ENCODE results near the gene PTPRN2. TPM values are rescaled to one million over a fixed set of nuclear protein-coding genes. Genes with fewer than 3 reads are reported as not detected.

PTPRN2 gene
- total RNA-seq, 8 experiments from 2014 or later, result 0.10 to 19.7 (median 10.8) TPM; not detected in 1

DNA sequence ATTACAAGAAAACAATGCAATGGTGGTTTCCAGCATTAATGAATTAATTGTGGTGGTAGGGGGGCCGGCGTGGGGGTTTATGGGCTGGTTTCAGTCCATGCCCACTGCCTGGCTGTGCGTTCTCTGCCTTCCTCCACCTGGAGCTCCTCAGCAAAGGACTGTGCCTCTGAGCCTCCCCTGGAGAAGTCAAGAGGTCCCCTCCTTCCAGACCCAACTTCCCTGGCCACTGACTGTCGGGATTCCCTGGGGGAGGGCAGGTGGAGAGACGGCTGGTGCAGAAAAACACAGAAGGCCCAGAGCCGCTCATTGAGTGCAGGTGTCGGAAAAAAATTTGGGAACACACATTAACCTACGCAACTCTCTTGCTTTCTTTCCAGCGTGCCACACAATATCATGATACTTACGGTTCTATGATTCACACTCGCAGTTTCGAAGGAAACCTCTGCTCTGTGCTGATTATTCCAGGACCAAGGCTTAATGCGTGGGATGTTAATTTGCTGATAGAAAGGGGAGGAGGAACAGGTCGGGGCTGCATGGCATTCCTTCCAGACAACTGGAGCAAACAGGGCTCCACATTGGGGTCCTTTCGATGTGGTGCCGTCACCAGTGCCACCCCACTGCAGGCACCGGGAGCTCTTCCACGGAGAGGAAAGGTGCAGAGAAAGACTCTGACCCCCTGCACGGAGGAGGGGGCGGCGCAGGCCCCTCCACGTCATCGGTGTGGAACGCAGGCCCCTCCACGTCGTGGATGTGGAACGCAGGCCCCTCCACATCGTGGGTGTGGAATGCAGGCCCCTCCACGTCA, 744.1 kb downstream of the PTPRN2 start:
- 17 to 93% (median 62%) methylated on average over 1 to 17 of the region's 29 CpGs; no CpG with 5 or more reads in 1 of the 10 experiments for WGBS, 10 experiments
- no peak overlapping the region for H3K4me3 ChIP-seq
- in situ Hi-C loops (cut with MboI; ENCODE audit: low pct_unique_long_range_greater_than_20kb in 2 of 9, low sequenced_read_pairs in 9 of 9, unreplicated experiment in 9 of 9), result no loop called here
- peaks cover 8 to 32% of the 10 kb centered on the region in 2 donors for H3K4me1 ChIP-seq (replicated peaks in 1 of 2)
- no peak for ATAC-seq (replicated peaks in 6 of 8)
- H3K27ac ChIP-seq, result no peak overlapping the region

DNA sequence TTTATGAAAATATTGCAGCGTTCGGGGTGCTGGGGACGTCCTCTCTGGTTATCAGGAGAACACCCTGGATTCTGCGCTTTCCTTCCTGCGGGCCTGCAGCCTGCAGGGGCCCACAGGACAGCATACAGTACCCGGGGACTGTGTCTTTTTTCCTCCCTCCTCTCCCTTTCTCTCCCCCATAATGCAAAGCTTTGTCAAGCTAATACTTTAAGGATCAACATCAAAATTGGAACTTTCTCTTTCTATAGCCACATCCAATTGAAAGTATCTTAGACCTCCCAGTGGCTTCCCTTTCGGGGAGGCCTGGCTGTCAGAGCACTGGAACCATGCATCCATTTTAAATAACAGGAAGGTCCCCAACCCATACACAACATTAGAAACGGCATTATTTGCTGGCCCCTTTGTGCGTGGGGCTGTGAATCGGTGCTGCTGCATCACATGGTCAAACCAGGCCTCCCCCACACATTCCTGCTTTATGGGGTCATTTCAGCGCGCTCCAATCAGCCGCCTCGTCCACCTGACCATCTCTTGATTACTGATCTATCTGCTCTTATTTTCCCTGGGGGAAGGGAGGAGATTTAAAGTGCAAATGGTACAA, 745.8 kb downstream of the PTPRN2 start:
- ATAC-seq (replicated peaks in 6 of 8), result peak in 4 of 8 experiments; percentile 76 to 86 (median 82)
- WGBS, 10 experiments, result 0 to 75% (median 42%) methylated on average over 2 to 12 of the region's 14 CpGs; no CpG with 5 or more reads in 1 of the 10 experiments
- Histone ChIP-seq H3K4me3 (no peak overlapping the region), H3K27ac (peak overlapping the region; percentile 81 to 84), H3K4me1 (replicated peaks in 1 of 2) (peaks cover 8 to 32% of the 10 kb centered on the region in 2 donors)
- in situ Hi-C loops (cut with MboI; ENCODE audit: low pct_unique_long_range_greater_than_20kb in 2 of 9, low sequenced_read_pairs in 9 of 9, unreplicated experiment in 9 of 9), result no loop called here

DNA sequence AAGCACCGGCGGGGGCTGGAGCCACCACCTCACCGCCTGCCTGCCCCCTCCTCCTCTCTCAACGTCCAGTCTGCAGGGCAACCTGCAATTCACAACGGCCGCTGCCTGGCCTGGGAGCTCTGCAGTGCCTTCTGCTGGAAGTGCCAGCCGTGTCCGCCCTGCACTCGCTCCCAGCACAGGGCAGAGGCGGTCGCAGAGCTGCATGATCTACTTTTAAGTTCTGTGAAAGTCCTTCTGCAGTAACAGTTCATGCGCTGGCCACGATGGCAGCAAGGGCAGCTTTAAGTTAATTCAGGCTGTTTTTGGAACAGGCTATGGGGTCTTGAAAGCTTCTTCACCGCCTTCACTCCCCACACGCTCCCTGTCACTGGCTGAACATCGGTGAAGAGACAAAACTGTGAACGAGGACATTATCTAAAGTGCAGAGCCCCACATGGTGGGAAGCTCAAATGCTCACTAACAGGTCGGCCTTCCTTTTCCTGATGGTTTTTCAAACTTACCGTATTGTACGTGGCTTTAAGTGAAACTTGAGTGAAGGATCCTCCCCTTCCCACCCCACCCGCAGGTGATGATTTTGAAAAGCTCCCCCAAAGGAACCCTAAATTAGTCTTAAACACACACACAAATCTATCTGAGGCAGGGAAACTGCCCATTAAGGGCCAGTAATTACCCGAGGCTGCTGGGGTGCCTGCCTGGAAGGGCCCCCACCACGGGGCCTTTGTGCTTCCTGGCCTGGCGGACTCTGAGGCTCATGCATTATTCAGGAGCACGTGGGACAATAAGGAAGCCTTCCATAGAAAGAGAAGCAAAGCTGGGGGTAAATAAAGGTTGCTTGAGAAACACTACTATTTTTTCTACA, 746.5 kb downstream of the PTPRN2 start:
- H3K4me1 ChIP-seq (replicated peaks in 1 of 2), result peaks cover 8 to 32% of the 10 kb centered on the region in 2 donors
- 0 to 71% (median 31%) methylated on average over 1 to 9 of the region's 25 CpGs; no CpG with 5 or more reads in 2 of the 10 experiments for WGBS, 10 experiments
- no peak overlapping the region for H3K4me3 ChIP-seq
- H3K27ac ChIP-seq, result peak overlapping the region; percentile 81 to 84
- ATAC-seq (replicated peaks in 6 of 8), result peak in 4 of 8 experiments; percentile 71 to 78 (median 76)
- in situ Hi-C loops (cut with MboI; ENCODE audit: low pct_unique_long_range_greater_than_20kb in 2 of 9, low sequenced_read_pairs in 9 of 9, unreplicated experiment in 9 of 9), result no loop called here

DNA sequence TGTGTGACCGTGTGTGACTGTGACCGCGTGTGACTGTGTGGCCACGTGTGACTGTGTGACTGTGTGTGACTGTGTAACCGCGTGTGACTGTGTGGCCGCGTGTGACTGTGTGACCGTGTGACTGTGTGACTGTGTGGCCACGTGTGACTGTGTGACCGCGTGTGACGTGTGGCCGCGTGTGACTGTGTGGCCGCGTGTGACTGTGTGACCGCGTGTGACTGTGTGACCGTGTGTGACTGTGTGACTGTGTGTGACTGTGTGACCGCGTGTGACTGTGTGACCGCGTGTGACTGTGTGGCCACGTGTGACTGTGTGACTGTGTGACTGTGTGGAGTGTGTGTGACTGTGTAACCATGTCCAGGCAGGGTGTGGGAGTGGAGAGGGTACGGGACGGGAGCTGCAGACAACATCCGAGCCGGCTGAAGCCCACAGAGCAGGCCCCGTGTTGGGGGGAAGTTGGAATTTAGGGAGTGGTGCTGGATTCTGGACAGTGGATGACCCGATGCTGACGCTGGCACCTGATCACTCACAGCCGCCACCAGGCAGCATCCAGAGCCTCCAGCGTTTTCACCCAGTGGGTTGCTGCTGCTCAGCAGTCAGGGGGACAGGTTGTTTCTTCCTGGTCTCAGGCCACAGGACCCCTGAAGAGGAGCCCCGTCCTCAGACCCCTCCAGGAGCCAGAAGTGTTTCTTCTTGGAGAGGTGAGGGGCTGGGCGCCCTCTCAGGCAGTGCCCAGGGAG, 747.3 kb downstream of the PTPRN2 start:
- 60 to 100% (median 88%) methylated on average over 1 to 13 of the region's 36 CpGs; no CpG with 5 or more reads in 2 of the 10 experiments for WGBS, 10 experiments
- ATAC-seq (replicated peaks in 6 of 8), result no peak
- peaks cover 8 to 36% of the 10 kb centered on the region in 2 donors for H3K4me1 ChIP-seq (replicated peaks in 1 of 2)
- no peak overlapping the region for H3K4me3 ChIP-seq
- in situ Hi-C loops (cut with MboI; ENCODE audit: low pct_unique_long_range_greater_than_20kb in 2 of 9, low sequenced_read_pairs in 9 of 9, unreplicated experiment in 9 of 9), result no loop called here
- H3K27ac ChIP-seq, result peak overlapping the region in 1 of 2 donors; percentile 84

DNA sequence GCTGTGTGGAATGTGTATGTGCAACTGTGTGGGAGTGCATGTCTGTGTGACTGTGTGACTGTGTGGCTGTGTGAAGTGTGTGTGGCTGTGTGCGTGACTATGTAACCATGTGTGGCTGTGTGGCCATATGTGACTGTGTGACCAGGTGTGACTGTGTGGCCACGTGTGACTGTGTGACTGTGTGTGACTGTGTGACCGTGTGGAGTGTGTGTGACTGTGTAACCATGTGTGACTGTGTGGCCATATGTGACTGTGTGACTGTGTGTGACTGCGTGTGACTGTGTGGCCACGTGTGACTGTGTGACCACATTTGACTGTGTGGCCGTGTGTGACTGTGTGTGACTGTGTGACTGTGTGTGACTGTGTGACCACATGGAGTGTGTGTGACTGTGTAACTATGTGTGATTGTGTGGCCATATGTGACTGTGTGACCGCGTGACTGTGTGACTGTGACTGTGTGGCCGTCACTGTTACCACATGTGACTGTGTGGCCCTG, 747.9 kb downstream of the PTPRN2 start:
- peaks cover 8 to 42% of the 10 kb centered on the region in 2 donors for H3K4me1 ChIP-seq (replicated peaks in 1 of 2)
- H3K27ac ChIP-seq, result no peak overlapping the region
- 14 to 100% (median 75%) methylated on average over 1 to 4 of the region's 9 CpGs; no CpG with 5 or more reads in 5 of the 10 experiments for WGBS, 10 experiments
- in situ Hi-C loops (cut with MboI; ENCODE audit: low pct_unique_long_range_greater_than_20kb in 2 of 9, low sequenced_read_pairs in 9 of 9, unreplicated experiment in 9 of 9), result no loop called here
- ATAC-seq (replicated peaks in 6 of 8), result no peak
- H3K4me3 ChIP-seq, result no peak overlapping the region

DNA sequence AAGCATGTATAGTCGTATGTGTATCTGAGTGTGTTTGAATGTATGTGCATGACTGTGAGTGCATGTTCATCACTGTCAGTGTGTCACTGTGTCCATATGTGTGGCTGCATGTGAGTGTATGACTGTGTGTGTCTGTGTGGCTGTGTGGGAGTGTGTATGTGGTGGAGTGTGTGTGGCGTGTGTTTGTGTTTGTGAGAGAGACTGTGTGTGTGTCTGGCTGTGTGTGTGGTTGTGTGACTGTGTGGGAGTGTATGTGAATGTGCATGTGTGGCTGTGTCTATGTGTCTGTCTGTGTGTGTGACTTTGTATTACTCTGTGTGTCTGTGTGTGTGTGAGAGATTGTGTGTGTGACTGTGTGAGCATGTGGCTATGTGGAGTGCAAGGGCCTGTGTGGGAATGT, 748.4 kb downstream of the PTPRN2 start:
- Histone ChIP-seq H3K27ac (no peak overlapping the region), H3K4me3 (no peak overlapping the region), H3K4me1 (replicated peaks in 1 of 2) (peaks cover 8 to 45% of the 10 kb centered on the region in 2 donors)
- in situ Hi-C loops (cut with MboI; ENCODE audit: low pct_unique_long_range_greater_than_20kb in 2 of 9, low sequenced_read_pairs in 9 of 9, unreplicated experiment in 9 of 9), result no loop called here
- WGBS, 10 experiments, result 0 to 80% (median 69%) methylated on average over 1 to 2 of the region's 2 CpGs; no CpG with 5 or more reads in 6 of the 10 experiments
- ATAC-seq (replicated peaks in 6 of 8), result no peak

DNA sequence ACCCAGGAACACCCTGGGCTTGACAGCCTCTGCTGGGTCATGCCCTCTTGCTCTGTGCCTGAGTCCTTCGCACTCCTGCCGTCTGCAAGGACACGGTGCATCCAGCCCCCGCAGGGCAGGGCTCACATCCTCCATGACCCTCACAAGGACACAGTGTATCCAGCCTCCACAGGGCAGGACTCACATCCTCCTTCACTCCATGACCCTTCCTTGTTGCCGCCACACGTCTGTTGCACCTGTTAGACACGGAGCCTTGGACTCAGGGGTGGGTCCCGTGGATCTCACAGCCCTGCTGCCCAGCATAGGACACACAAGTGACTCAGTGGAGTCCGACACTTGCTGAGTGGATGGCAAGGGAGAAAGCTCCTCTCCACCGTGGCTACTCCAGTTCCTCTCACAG, 750.1 kb downstream of the PTPRN2 start:
- in situ Hi-C loops (cut with MboI; ENCODE audit: low pct_unique_long_range_greater_than_20kb in 2 of 9, low sequenced_read_pairs in 9 of 9, unreplicated experiment in 9 of 9), result no loop called here
- WGBS, 10 experiments, result 20 to 100% (median 47%) methylated on average over 1 to 3 of the region's 10 CpGs; no CpG with 5 or more reads in 7 of the 10 experiments
- Histone ChIP-seq H3K4me3 (no peak overlapping the region), H3K27ac (no peak overlapping the region), H3K4me1 (replicated peaks in 1 of 2) (peaks cover 8 to 36% of the 10 kb centered on the region in 2 donors)
- ATAC-seq (replicated peaks in 6 of 8), result no peak

DNA sequence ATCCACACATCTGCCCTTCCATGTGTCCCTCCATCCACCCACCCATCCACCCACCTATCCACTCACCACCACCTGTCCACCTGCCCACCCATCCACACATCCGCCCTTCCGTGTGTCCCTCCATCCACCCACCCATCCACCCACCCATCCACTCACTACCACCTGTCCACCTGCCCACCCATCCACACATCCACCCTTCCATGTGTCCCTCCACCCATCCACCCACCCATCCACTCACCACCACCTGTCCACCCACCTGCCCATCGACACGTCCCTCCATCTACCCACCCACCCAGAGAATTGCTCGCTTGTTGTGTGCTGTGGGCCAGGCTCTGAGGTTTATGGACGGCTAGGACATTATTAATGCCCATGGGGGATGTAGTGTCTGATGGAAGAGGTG, 750.6 kb downstream of the PTPRN2 start:
- no peak overlapping the region for H3K4me3 ChIP-seq
- H3K27ac ChIP-seq, result no peak overlapping the region
- in situ Hi-C loops (cut with MboI; ENCODE audit: low pct_unique_long_range_greater_than_20kb in 2 of 9, low sequenced_read_pairs in 9 of 9, unreplicated experiment in 9 of 9), result no loop called here
- H3K4me1 ChIP-seq (replicated peaks in 1 of 2), result peaks cover 4 to 31% of the 10 kb centered on the region in 2 donors
- WGBS, 10 experiments, result no CpG with 5 or more reads among the region's 6 CpGs
- no peak for ATAC-seq (replicated peaks in 6 of 8)

DNA sequence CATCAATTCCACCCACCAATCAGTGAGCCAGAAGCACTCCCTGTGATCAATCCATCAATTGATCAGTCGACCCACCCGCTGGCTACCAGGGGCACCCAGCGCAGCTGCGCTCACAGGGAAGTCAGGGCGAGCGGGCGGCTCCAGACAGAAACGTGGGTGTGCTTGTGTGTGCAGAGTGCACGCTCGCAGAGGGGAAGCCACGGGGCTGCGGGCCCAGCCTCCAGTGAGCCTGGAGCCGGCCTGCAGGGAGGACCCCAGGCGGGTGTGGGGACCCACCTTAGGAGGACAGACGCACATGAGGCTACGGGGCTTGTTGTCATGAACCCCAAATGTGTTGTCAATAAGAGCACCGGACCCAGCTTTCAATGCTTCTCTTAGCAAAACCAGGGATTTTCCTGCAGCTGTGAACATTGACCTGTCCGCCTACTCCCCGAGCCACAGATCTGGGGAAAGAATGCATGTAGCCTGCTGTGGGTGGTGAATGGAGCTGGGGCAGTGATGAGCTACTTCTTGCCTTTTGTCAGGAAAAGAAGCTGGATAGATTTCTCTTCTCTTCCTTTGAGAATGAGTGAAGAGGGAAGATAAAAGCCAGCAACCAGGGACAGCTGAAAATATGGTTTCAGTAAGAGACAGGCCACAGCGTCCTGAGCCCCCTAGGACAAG, 753.0 kb downstream of the PTPRN2 start:
- Histone ChIP-seq H3K27ac (peak overlapping the region in 1 of 2 donors; percentile 50), H3K4me1 (replicated peaks in 1 of 2) (peaks cover 0 to 13% of the 10 kb centered on the region in 2 donors), H3K4me3 (no peak overlapping the region)
- in situ Hi-C loops (cut with MboI; ENCODE audit: low pct_unique_long_range_greater_than_20kb in 2 of 9, low sequenced_read_pairs in 9 of 9, unreplicated experiment in 9 of 9), result no loop called here
- ATAC-seq (replicated peaks in 6 of 8), result peak in 1 of 8 experiments; percentile 41
- 0 to 80% (median 42%) methylated on average over 1 to 6 of the region's 20 CpGs; no CpG with 5 or more reads in 4 of the 10 experiments for WGBS, 10 experiments

DNA sequence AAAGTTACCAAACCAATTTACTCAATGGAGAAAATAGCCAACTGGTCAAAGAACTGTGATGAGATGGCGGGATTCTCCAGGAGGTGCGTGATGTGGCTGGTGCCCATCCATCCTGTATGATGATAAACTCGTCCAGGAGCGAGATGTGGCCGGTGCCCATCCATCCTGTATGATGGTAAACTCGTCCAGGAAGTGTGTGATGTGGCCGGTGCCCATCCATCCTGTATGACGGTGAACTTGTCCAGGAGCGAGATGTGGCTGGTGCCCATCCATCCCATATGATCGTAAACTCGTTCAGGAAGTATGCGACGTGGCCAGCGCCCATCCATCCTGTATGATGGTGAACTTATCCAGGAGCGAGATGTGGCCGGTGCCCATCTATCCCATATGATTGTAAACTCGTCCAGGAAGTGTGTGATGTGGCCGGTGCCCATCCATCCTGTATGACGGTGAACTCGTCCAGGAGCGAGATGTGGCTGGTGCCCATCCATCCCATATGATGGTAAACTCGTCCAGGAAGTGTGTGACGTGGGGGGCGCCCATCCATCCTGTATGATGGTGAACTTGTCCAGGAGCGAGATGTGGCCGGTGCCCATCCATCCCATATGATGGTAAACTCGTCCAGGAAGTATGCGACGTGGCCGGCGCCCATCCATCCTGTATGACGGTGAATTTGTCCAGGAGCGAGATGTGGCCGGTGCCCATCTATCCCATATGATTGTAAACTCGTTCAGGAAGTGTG, 754.6 kb downstream of the PTPRN2 start:
- no peak overlapping the region for H3K4me3 ChIP-seq
- no peak for ATAC-seq (replicated peaks in 6 of 8)
- WGBS, 10 experiments, result 20 to 98% (median 46%) methylated on average over 1 to 11 of the region's 35 CpGs; no CpG with 5 or more reads in 3 of the 10 experiments
- peaks cover 0 to 13% of the 10 kb centered on the region in 2 donors for H3K4me1 ChIP-seq (replicated peaks in 1 of 2)
- in situ Hi-C loops (cut with MboI; ENCODE audit: low pct_unique_long_range_greater_than_20kb in 2 of 9, low sequenced_read_pairs in 9 of 9, unreplicated experiment in 9 of 9), result no loop called here
- no peak overlapping the region for H3K27ac ChIP-seq

DNA sequence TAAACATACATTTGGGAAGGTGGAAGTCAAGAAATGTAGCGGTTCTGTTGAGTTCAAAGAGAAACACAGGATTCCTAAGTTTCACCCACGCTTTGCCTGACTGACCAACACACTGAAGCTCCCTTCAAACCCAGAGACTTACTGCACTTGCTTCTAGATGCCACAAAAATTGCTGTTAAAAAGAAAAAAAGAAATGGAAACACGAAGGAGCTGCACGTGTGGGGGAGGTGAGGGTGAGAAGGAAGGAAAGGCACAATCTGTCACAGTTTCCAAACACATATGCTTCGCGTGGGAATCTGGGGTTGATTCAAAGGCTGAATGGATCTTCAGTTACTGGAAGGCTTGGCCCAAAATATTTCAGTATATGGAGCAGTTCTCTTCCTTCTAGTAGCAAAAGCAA, 755.2 kb downstream of the PTPRN2 start:
- in situ Hi-C loops (cut with MboI; ENCODE audit: low pct_unique_long_range_greater_than_20kb in 2 of 9, low sequenced_read_pairs in 9 of 9, unreplicated experiment in 9 of 9), result no loop called here
- Histone ChIP-seq H3K4me3 (no peak overlapping the region), H3K27ac (no peak overlapping the region), H3K4me1 (replicated peaks in 1 of 2) (peaks cover 0 to 13% of the 10 kb centered on the region in 2 donors)
- 0 to 95% (median 32%) methylated on average over 2 to 6 of the region's 6 CpGs; no CpG with 5 or more reads in 1 of the 10 experiments for WGBS, 10 experiments
- ATAC-seq (replicated peaks in 6 of 8), result no peak
